ENCODE results near the gene SLC24A3. TPM values are rescaled to one million over a fixed set of nuclear protein-coding genes. Genes with fewer than 3 reads are reported as not detected.

Gene SLC24A3
- total and polyA plus RNA-seq, 2 of the 13 experiments (the other 11 are each of a cell fraction or from before 2014, with no cell fraction given): not detected

DNA sequence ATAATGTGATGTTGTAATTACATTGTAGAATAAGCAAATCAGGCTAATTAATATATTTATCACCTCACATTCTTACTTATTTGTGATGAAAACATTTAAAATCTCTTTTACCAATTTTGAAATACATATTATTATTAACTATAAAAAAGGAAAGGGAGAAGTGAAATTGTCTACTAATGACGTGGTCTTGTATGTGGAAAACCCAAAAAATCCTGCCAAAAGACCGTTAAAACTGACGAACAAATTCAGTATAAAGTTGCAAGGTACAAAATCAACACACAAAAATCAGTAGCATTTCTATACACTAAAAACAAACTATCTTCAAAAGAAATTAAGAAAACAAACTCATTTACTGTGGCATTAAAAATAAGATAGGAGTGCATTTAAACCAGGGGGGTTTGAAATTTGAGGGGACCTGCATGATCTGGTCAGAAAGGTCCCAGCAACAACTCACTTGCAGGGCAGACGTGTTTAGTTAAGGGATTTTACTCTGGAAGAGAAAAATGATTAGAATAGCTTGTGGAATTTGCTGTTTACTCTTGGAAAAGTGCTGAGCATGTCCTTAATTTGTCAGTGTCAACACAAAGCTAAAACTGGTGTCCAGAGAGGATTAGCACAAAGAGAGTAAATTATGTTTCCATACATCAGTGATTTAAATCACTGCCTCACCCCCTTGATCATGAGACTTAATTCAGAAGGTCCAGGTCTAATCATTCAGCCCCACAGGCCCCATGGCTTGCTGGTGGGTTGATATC is 310.6 kb downstream of the SLC24A3 start:
- H3K27me3 ChIP-seq (ENCODE audit: control insufficient read depth in 1 of 2, insufficient read depth in 2 of 2, low read length in 2 of 2): peaks cover 0 to 4% of the 10 kb centered on the region in 2 experiments; a peak in 1 of 5 replicates
- no peaks in the 10 kb centered on the region for H3K9me3 ChIP-seq (ENCODE audit: low read length)
- in situ Hi-C loops (cut with HindIII; ENCODE audit: extremely low pct_ligation_motif_present, low pct_unique_long_range_greater_than_20kb): no loop called here
- ATAC-seq: no peak
- WGBS (ENCODE audit: low lambda C conversion rate): 2% methylated on average over 4 of the region's 4 CpGs
- no peak overlapping the region for H3K4me2 ChIP-seq (ENCODE audit: low read depth, low read length)
- FAIRE-seq: peak; percentile 40
- no peaks in the 10 kb centered on the region for H4K20me1 ChIP-seq (ENCODE audit: insufficient read depth, low read length)
- intact Hi-C loops (cut with micrococcal nuclease; ENCODE audit: unreplicated experiment): loop anchor here (10.0 kb wide), 1 partner anchor 142 kb away; no protein-coding TSS in a partner anchor
- CTCF ChIA-PET (ENCODE audit: low intra/inter-chr PET ratio, low total read pairs): no interaction called here
- no peak overlapping the region for H2AFZ ChIP-seq (ENCODE audit: low read length)
- no peaks in the 10 kb centered on the region for H3K4me1 ChIP-seq (ENCODE audit: insufficient read depth, low read length)
- no peak overlapping the region for H3K4me3 ChIP-seq (replicated peaks in 1 of 3; ENCODE audit: insufficient read depth in 1 of 3, low read depth in 2 of 3, low read length in 3 of 3)
- H3K27ac ChIP-seq (ENCODE audit: extremely low read length, insufficient read depth, low read length): no peak overlapping the region
- no peaks in the 10 kb centered on the region for H3K79me2 ChIP-seq (ENCODE audit: insufficient read depth, low read length)
- POLR2A ChIA-PET: no interaction called here
- no peak overlapping the region for H3K9ac ChIP-seq (ENCODE audit: insufficient read depth, low read depth, low read length)
- no TSS peak for BruUV-seq (replicated peaks)
- H3K36me3 ChIP-seq (replicated peaks in 1 of 2; ENCODE audit: control insufficient read depth in 1 of 2, insufficient read depth in 2 of 2, low read length in 2 of 2): no peaks in the 10 kb centered on the region
- TF ChIP-seq MAFF (IDR thresholded peaks at IDR 0.05; ENCODE audit: low read depth, low read length) (peak; percentile 69), ARNT2 (CRISPR knock-in tag; IDR thresholded peaks at IDR 0.05; ENCODE audit: low read depth) (no peak), MAFK (conservative IDR thresholded peaks at IDR 0.05 in 1 of 2, IDR thresholded peaks at IDR 0.05 in 1 of 2; ENCODE audit: low read length in 2 of 2) (peak; percentile 50 to 70; a peak in 3 of 4 replicates)
- no peak for DNase-seq (ENCODE audit: low spot score)

DNA sequence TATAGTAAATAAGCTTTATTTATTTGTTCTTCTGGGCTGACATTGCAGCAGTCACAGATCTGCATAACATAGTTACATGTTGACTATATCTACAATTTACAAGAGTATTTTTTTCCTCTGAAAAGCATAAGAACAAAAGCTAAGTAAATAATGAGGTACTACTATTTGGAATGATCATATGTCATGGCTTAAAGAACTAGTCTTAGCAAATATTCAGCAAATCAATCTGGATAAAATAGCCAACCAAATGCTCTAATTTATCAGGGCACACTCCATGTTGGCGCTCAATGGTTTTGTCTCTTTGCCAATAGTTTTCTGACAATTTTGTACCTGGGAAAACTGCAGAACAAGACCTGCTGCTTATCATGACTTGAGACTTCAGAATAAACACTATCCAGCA is 312.2 kb downstream of the SLC24A3 start:
- no TSS peak for BruUV-seq (replicated peaks)
- ChIA-PET CTCF (ENCODE audit: low intra/inter-chr PET ratio, low total read pairs) (no interaction called here), POLR2A (no interaction called here)
- Histone ChIP-seq H3K27me3 (ENCODE audit: control insufficient read depth in 1 of 2, insufficient read depth in 2 of 2, low read length in 2 of 2) (peaks cover 0 to 4% of the 10 kb centered on the region in 2 experiments; a peak in 1 of 5 replicates), H4K20me1 (ENCODE audit: insufficient read depth, low read length) (no peaks in the 10 kb centered on the region), H2AFZ (ENCODE audit: low read length) (no peak overlapping the region), H3K9ac (ENCODE audit: insufficient read depth, low read depth, low read length) (no peak overlapping the region), H3K36me3 (replicated peaks in 1 of 2; ENCODE audit: control insufficient read depth in 1 of 2, insufficient read depth in 2 of 2, low read length in 2 of 2) (no peaks in the 10 kb centered on the region), H3K4me2 (ENCODE audit: low read depth, low read length) (no peak overlapping the region), H3K27ac (ENCODE audit: extremely low read length, insufficient read depth, low read length) (no peak overlapping the region), H3K9me3 (ENCODE audit: low read length) (no peaks in the 10 kb centered on the region), H3K79me2 (ENCODE audit: insufficient read depth, low read length) (no peaks in the 10 kb centered on the region), H3K4me3 (replicated peaks in 1 of 3; ENCODE audit: insufficient read depth in 1 of 3, low read depth in 2 of 3, low read length in 3 of 3) (no peak overlapping the region), H3K4me1 (ENCODE audit: insufficient read depth, low read length) (no peaks in the 10 kb centered on the region)
- in situ Hi-C loops (cut with HindIII; ENCODE audit: extremely low pct_ligation_motif_present, low pct_unique_long_range_greater_than_20kb): no loop called here
- DNase-seq (ENCODE audit: low spot score): no peak
- FAIRE-seq: no peak
- no peak for ATAC-seq
- WGBS (ENCODE audit: low lambda C conversion rate): 20% methylated on average over 1 of the region's 1 CpG
- intact Hi-C loops (cut with micrococcal nuclease; ENCODE audit: unreplicated experiment): loop anchor here (10.0 kb wide), 1 partner anchor 140 kb away; no protein-coding TSS in a partner anchor
- TF ChIP-seq, protein P1, sequence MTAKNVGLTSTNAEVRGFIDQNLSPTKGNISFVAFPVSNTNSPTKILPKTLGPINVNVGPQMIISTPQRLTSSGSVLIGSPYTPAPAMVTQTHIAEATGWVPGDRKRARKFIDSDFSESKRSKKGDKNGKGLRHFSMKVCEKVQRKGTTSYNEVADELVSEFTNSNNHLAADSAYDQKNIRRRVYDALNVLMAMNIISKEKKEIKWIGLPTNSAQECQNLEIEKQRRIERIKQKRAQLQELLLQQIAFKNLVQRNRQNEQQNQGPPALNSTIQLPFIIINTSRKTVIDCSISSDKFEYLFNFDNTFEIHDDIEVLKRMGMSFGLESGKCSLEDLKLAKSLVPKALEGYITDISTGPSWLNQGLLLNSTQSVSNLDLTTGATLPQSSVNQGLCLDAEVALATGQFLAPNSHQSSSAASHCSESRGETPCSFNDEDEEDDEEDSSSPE (CRISPR knock-in tag; IDR thresholded peaks at IDR 0.05): no peak
- TF ChIP-seq ZSCAN20 (CRISPR knock-in tag; IDR thresholded peaks at IDR 0.05; ENCODE audit: borderline replicate concordance) (no peak), HNF4G (IDR thresholded peaks at IDR 0.05; ENCODE audit: borderline replicate concordance, low read depth, low read length) (no peak), HNF4G (CRISPR knock-in tag; IDR thresholded peaks at IDR 0.05; ENCODE audit: borderline replicate concordance, low read depth) (no peak), PPARG (CRISPR knock-in tag; conservative IDR thresholded peaks at IDR 0.05) (no peak), ZNF772 (CRISPR knock-in tag; IDR thresholded peaks at IDR 0.05) (no peak), MTA3 (CRISPR knock-in tag; IDR thresholded peaks at IDR 0.05) (no peak), MAFG (CRISPR knock-in tag; IDR thresholded peaks at IDR 0.05) (no peak), ZNF335 (CRISPR knock-in tag; IDR thresholded peaks at IDR 0.05) (no peak), FOXM1 (CRISPR knock-in tag; IDR thresholded peaks at IDR 0.05) (no peak)
- TF ChIP-seq, protein P2, sequence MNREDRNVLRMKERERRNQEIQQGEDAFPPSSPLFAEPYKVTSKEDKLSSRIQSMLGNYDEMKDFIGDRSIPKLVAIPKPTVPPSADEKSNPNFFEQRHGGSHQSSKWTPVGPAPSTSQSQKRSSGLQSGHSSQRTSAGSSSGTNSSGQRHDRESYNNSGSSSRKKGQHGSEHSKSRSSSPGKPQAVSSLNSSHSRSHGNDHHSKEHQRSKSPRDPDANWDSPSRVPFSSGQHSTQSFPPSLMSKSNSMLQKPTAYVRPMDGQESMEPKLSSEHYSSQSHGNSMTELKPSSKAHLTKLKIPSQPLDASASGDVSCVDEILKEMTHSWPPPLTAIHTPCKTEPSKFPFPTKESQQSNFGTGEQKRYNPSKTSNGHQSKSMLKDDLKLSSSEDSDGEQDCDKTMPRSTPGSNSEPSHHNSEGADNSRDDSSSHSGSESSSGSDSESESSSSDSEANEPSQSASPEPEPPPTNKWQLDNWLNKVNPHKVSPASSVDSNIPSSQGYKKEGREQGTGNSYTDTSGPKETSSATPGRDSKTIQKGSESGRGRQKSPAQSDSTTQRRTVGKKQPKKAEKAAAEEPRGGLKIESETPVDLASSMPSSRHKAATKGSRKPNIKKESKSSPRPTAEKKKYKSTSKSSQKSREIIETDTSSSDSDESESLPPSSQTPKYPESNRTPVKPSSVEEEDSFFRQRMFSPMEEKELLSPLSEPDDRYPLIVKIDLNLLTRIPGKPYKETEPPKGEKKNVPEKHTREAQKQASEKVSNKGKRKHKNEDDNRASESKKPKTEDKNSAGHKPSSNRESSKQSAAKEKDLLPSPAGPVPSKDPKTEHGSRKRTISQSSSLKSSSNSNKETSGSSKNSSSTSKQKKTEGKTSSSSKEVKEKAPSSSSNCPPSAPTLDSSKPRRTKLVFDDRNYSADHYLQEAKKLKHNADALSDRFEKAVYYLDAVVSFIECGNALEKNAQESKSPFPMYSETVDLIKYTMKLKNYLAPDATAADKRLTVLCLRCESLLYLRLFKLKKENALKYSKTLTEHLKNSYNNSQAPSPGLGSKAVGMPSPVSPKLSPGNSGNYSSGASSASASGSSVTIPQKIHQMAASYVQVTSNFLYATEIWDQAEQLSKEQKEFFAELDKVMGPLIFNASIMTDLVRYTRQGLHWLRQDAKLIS (CRISPR knock-in tag; IDR thresholded peaks at IDR 0.05): no peak
